GM23338 (cell line): ENCODE data around the gene FMN2.

Experiments
- CREB1 ChIP-seq: fragments of 250-450 bp; sonication (Bioruptor Pico); IDR thresholded peaks from 2 replicates; pipeline ENCODE4 v1.5.0; 2020; ENCODE audit warnings: low read depth, mild to moderate bottlenecking, moderate library complexity
- EZH2 ChIP-seq: fragments of 200-600 bp; sonication (generic); IDR thresholded peaks from one replicate; pipeline ENCODE4 v1.8.0; 2017; ENCODE audit warnings: antibody characterized with exemption, mild to moderate bottlenecking, low read depth; ENCODE audit not compliant: unreplicated experiment
- EZH2phosphoT487 ChIP-seq: fragments of 200-600 bp; sonication (generic); IDR thresholded peaks from one replicate; pipeline ENCODE4 v1.8.1; 2018; ENCODE audit warnings: antibody characterized with exemption; ENCODE audit not compliant: unreplicated experiment
- POLR2AphosphoS5 ChIP-seq: IDR thresholded peaks from 2 replicates; pipeline ENCODE4 v1.6.1; 2016; ENCODE audit warnings: antibody characterized with exemption, low read depth
- STAT1 ChIP-seq: IDR thresholded peaks from one replicate; pipeline ENCODE4 v1.6.1; 2016; ENCODE audit warnings: antibody characterized with exemption; ENCODE audit not compliant: unreplicated experiment
- ZNF114 ChIP-seq: fragments of 250-450 bp; sonication (Bioruptor Pico); IDR thresholded peaks from 2 replicates; pipeline ENCODE4 v1.5.0; 2020; ENCODE audit warnings: mild to moderate bottlenecking, moderate library complexity
- TF ChIP-seq, protein P1 (sequence below), 2 experiments: fragments of 200-600 bp in 1 of 2; sonication (generic) in 1 of 2; conservative IDR thresholded peaks; 2 replicates each; pipeline versions ENCODE4 v1.5.1 to v1.6.1; 2016 to 2017; ENCODE audit warnings: antibody characterized with exemption in 2 of 2, low read depth in 2 of 2, mild to moderate bottlenecking in 2 of 2, moderate library complexity in 1 of 2
- TF ChIP-seq, protein P2 (sequence below): IDR thresholded peaks from one replicate; pipeline ENCODE4 v1.6.1; 2018; ENCODE audit warnings: antibody characterized with exemption; ENCODE audit not compliant: unreplicated experiment
- TF ChIP-seq, protein P3 (sequence below): IDR thresholded peaks from 2 replicates; pipeline ENCODE4 v1.6.1; 2016; ENCODE audit warnings: antibody characterized with exemption

DNA sequence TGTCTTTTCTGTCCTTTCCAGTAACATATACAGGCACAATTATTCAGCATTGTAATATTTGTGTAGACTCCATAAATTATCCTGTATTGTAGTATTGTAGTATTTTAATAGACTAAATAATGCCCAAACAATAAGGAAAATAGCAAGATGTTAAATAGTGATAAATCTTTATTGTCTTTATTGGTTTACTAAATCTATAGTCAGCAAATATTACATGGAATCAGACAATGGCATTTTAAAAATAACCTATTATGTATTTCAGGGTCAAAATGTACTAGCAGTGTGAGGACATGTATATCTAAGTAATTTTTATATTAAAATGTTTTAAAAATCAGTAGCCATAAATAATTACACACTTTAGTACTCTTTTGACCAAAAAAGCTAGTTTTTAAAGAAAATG lies 317.9 kb downstream of the FMN2 start:
- TF ChIP-seq EZH2 (no peak), POLR2AphosphoS5 (no peak), CREB1 (CRISPR knock-in tag) (no peak), EZH2phosphoT487 (no peak), STAT1 (no peak), ZNF114 (CRISPR knock-in tag) (no peak)
- TF ChIP-seq, protein P1, sequence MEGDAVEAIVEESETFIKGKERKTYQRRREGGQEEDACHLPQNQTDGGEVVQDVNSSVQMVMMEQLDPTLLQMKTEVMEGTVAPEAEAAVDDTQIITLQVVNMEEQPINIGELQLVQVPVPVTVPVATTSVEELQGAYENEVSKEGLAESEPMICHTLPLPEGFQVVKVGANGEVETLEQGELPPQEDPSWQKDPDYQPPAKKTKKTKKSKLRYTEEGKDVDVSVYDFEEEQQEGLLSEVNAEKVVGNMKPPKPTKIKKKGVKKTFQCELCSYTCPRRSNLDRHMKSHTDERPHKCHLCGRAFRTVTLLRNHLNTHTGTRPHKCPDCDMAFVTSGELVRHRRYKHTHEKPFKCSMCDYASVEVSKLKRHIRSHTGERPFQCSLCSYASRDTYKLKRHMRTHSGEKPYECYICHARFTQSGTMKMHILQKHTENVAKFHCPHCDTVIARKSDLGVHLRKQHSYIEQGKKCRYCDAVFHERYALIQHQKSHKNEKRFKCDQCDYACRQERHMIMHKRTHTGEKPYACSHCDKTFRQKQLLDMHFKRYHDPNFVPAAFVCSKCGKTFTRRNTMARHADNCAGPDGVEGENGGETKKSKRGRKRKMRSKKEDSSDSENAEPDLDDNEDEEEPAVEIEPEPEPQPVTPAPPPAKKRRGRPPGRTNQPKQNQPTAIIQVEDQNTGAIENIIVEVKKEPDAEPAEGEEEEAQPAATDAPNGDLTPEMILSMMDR (conservative IDR thresholded peaks at IDR 0.05; ENCODE audit: low read depth in 2 of 2), result no peak
- TF ChIP-seq, protein P2, sequence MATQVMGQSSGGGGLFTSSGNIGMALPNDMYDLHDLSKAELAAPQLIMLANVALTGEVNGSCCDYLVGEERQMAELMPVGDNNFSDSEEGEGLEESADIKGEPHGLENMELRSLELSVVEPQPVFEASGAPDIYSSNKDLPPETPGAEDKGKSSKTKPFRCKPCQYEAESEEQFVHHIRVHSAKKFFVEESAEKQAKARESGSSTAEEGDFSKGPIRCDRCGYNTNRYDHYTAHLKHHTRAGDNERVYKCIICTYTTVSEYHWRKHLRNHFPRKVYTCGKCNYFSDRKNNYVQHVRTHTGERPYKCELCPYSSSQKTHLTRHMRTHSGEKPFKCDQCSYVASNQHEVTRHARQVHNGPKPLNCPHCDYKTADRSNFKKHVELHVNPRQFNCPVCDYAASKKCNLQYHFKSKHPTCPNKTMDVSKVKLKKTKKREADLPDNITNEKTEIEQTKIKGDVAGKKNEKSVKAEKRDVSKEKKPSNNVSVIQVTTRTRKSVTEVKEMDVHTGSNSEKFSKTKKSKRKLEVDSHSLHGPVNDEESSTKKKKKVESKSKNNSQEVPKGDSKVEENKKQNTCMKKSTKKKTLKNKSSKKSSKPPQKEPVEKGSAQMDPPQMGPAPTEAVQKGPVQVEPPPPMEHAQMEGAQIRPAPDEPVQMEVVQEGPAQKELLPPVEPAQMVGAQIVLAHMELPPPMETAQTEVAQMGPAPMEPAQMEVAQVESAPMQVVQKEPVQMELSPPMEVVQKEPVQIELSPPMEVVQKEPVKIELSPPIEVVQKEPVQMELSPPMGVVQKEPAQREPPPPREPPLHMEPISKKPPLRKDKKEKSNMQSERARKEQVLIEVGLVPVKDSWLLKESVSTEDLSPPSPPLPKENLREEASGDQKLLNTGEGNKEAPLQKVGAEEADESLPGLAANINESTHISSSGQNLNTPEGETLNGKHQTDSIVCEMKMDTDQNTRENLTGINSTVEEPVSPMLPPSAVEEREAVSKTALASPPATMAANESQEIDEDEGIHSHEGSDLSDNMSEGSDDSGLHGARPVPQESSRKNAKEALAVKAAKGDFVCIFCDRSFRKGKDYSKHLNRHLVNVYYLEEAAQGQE, result no peak
- TF ChIP-seq, protein P3, sequence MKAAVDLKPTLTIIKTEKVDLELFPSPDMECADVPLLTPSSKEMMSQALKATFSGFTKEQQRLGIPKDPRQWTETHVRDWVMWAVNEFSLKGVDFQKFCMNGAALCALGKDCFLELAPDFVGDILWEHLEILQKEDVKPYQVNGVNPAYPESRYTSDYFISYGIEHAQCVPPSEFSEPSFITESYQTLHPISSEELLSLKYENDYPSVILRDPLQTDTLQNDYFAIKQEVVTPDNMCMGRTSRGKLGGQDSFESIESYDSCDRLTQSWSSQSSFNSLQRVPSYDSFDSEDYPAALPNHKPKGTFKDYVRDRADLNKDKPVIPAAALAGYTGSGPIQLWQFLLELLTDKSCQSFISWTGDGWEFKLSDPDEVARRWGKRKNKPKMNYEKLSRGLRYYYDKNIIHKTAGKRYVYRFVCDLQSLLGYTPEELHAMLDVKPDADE, result no peak
